HUES6 (cell line): Measurements from ENCODE around the gene SUSD6.
"Not testable (repeated sequence)": the region's sequence is repeated elsewhere in the genome, so short reads cannot be mapped to it uniquely, and the experiment has no call there.

ENCODE experiments used
- H3K27ac ChIP-seq: 2 replicates; pipeline ENCODE4 v1.7.0; 2013; ENCODE audit warnings: low read depth, mild to moderate bottlenecking, low read length, inconsistent platforms
- H3K27me3 ChIP-seq: 2 replicates; pipeline ENCODE4 v1.6.1; 2013; ENCODE audit warnings: low read length; ENCODE audit not compliant: control insufficient read depth, insufficient read depth
- H3K36me3 ChIP-seq: 2 replicates; pipeline ENCODE4 v1.6.1; 2013; ENCODE audit warnings: low read length; ENCODE audit not compliant: control insufficient read depth, insufficient read depth
- H3K4me1 ChIP-seq: 2 replicates; pipeline ENCODE4 v1.6.1; 2013; ENCODE audit warnings: low read length; ENCODE audit not compliant: control insufficient read depth, insufficient read depth
- H3K4me3 ChIP-seq: 2 replicates; pipeline ENCODE4 v1.5.1; 2013; ENCODE audit warnings: low read depth, low read length
- H3K9ac ChIP-seq: one replicate; pipeline ENCODE4 v1.6.1; 2013; ENCODE audit warnings: mild to moderate bottlenecking, low read length
- H3K9me3 ChIP-seq: 2 replicates; pipeline ENCODE4 v1.6.1; 2013; ENCODE audit warnings: low read depth, low read length; ENCODE audit not compliant: control insufficient read depth, insufficient read depth

The SUSD6 gene

DNA sequence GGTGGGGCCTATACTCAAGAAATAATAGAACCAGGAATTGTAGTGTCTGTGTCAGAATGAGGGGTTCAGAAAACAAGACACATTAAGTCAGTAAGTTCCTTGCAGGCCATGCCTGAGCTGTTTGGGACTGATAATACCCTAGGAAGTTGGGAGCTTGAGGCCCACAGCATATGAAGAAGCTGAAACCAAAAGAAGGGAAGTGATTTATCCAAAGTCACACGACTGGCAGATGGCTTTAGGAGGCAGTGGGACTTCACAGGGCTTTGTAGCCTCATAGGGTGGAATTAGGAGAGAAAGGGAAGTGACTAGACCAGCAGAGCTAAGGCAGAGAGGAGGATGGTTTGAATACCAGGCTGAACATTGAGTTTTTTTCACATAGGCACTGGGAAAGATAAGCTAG lies 99.0 kb downstream of the SUSD6 start:
- Histone ChIP-seq H3K4me1 (peaks cover 42% of the 10 kb centered on the region), H3K9ac (no peak overlapping the region), H3K36me3 (no peaks in the 10 kb centered on the region), H3K9me3 (no peaks in the 10 kb centered on the region), H3K4me3 (no peak overlapping the region), H3K27me3 (no peaks in the 10 kb centered on the region), H3K27ac (no peak overlapping the region)

DNA sequence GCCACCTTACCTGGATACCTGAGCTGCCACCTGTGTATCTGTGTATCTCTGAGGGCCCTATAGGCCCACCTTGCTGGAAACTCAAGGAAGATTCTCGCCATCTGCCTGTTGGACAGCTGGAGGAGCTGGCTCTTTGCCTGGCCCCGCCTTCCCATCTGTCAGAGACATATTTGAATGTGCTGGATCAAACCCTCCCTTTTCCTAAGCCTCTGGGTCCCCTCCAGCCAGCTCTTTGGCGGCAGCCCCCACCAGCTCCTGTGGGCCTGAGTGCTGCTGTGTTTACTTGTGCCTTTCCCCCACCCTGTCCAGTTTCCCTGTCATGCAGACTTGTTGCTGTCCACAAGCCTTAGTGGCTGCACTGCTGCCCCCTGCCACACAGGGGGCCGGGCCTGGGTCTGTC lies 99.7 kb downstream of the SUSD6 start:
- Histone ChIP-seq H3K9ac (no peak overlapping the region), H3K27ac (no peak overlapping the region), H3K27me3 (no peaks in the 10 kb centered on the region), H3K36me3 (no peaks in the 10 kb centered on the region), H3K9me3 (no peaks in the 10 kb centered on the region), H3K4me3 (no peak overlapping the region), H3K4me1 (peaks cover 42% of the 10 kb centered on the region)

DNA sequence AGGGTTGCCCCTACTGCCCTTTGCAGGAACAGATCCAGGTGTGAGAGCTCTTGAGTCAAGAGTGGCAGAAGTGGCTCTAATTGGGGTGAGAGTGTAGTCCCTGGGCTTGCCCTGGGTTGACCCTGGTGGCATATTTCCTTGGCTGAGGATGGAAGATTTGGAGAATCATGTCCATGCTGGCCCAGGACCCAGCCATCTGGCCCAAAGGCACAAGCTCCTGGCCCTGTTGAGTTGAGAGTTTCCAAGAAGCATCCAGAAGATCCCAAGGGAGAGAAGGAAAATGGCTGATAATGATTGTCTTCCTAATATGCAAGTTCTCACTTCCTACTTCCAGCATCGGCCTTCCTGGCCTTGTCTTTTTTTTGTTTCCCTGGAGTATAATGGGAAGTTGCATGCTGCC lies 100.1 kb downstream of the SUSD6 start:
- Histone ChIP-seq H3K4me1 (peaks cover 42% of the 10 kb centered on the region), H3K4me3 (no peak overlapping the region), H3K36me3 (no peaks in the 10 kb centered on the region), H3K27me3 (no peaks in the 10 kb centered on the region), H3K27ac (no peak overlapping the region), H3K9me3 (no peaks in the 10 kb centered on the region), H3K9ac (no peak overlapping the region)

DNA sequence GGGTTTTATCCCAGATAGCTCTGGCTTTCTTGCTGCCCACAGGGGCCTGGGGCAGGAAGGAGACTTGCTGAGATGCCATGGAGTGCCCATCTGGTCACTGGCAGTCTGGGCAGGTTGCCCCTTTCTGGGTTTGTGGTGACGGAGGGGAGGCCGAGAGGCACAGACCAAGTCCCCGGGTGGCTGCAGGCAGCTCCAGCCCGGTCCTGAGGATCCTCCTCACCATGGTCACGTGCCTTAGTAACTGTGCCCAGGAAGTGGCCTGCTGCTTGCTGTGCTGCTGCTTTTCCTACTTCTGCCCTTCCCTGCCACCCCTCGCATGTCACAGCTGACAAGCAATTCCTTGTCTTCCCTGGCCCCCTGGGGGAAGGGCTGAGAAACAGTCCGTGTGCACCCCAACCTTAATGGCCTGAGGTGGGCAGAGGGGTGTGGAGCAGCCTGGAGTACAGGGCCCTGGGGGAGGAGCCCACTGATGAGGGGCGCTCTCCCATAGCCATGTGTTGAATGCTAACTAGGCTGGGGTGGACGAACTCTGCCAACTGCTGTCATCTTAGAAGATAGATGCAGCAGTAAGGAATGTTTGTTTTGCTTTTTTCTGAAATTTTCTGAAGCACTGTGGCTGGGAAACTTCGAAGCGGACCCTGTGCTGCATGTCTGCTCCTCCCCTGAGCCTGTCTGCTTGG lies 100.6 kb downstream of the SUSD6 start:
- peak overlapping the region; percentile 32 for H3K9ac ChIP-seq
- H3K9me3 ChIP-seq = no peaks in the 10 kb centered on the region
- H3K4me1 ChIP-seq = peaks cover 42% of the 10 kb centered on the region
- H3K27me3 ChIP-seq = no peaks in the 10 kb centered on the region
- H3K4me3 ChIP-seq = no peak overlapping the region
- 0 out of 2 replicates have a peak overlapping the region, but pooled peaks have one; percentile 54 for H3K27ac ChIP-seq
- no peaks in the 10 kb centered on the region for H3K36me3 ChIP-seq

DNA sequence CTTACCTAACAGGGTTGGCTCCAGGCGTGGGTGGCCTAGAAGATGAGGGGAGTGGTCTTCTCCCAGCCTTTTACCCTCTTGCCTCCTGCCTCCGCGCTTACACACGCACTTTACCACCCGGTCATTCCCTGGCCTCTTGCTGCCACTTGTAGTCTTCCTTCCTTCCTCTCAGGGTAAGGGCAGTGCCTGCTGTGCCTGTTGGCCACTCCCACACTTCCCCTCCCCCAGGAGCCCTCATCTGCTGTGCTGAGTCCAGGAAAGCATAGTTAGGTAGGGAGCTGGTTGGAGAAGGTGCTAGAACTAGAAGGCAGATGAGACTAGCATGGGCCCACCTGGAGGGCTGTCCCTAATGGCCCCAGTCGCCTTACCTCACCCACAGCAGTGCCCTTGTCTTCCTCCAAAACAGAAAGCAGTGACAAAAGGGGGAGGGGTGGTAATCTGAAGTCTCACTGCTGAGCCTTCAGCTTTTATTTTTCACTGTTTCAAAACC lies 101.2 kb downstream of the SUSD6 start:
- H3K4me3 ChIP-seq = no peak overlapping the region

DNA sequence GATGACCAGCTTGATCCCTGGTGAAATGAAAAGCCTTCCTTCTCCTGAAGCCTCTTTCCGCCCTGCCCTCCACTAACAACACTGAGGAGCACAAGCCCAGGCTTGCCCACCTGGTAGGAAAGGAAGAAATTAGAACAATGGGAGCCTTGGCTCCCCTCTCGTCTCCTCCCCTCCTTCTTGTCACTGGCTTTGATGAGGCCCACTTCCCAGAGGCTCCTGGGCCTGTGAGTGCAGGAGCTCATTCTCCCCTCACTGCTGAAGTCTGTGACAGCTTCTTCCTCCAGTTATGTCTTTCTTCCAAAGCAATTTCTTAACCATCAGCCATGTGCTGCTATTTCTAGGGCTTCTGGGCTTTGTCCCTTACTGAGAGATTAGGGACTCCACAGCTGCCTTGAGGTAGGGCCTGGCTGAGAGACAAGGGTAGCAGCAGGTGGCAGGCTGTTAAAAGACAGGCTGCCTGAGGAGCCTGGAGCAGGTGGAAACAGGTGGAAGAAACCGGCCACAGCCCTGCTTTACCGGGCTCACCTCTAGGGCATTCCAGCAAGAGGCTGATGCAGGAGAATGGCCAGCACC lies 101.9 kb downstream of the SUSD6 start:
- no peak overlapping the region for H3K4me3 ChIP-seq
- H3K27me3 ChIP-seq = no peaks in the 10 kb centered on the region
- H3K9me3 ChIP-seq = no peaks in the 10 kb centered on the region
- peaks cover 42% of the 10 kb centered on the region for H3K4me1 ChIP-seq
- H3K9ac ChIP-seq = peak overlapping the region; percentile 32
- no peaks in the 10 kb centered on the region for H3K36me3 ChIP-seq
- H3K27ac ChIP-seq = peak overlapping the region; percentile 54; the same call in 1 of the 2 replicates

More for the DNA sequence above, 101.2 kb downstream of the SUSD6 start:
- Histone ChIP-seq H3K27me3 (no peaks in the 10 kb centered on the region), H3K36me3 (no peaks in the 10 kb centered on the region), H3K4me1 (peaks cover 42% of the 10 kb centered on the region), H3K9me3 (no peaks in the 10 kb centered on the region), H3K27ac (0 out of 2 replicates have a peak overlapping the region, but pooled peaks have one; percentile 54), H3K9ac (peak overlapping the region; percentile 32)

DNA sequence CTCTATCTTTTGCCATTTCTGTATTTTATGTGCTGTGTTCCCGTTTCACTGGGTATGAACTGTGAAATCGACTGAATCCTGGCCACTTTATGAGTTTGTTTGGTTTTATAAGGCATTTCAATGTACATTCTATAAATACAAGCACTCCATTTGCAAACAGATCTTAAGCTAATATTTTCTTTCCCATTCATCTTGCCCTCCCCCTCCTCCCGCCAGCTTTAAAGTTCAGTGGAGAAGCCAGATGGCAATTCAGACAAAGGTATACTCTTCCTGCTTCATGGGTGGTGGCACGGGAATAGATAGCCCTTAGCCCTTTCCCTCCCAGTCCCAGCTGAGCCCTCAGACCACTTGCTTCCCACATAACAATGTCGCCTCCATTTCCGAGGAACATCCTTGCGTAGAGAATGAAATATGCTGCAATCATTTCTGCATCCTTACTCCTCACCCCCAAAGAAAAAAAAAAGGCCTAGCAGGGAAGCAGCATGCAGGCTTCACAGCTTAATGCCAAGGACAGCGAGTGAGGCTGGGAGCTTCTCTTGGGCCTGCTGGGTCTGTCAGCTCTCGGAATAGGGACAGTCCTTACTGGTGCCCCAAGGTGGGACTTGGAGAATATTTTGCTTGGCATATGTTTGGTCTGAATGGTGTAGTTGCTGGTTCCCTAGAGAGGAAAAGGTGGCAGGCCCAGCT lies 102.7 kb downstream of the SUSD6 start:
- H3K9me3 ChIP-seq = no peaks in the 10 kb centered on the region
- no peak overlapping the region for H3K9ac ChIP-seq
- H3K27me3 ChIP-seq = no peaks in the 10 kb centered on the region
- H3K27ac ChIP-seq = no peak overlapping the region
- H3K4me1 ChIP-seq = peaks cover 36% of the 10 kb centered on the region
- H3K4me3 ChIP-seq = no peak overlapping the region
- no peaks in the 10 kb centered on the region for H3K36me3 ChIP-seq

DNA sequence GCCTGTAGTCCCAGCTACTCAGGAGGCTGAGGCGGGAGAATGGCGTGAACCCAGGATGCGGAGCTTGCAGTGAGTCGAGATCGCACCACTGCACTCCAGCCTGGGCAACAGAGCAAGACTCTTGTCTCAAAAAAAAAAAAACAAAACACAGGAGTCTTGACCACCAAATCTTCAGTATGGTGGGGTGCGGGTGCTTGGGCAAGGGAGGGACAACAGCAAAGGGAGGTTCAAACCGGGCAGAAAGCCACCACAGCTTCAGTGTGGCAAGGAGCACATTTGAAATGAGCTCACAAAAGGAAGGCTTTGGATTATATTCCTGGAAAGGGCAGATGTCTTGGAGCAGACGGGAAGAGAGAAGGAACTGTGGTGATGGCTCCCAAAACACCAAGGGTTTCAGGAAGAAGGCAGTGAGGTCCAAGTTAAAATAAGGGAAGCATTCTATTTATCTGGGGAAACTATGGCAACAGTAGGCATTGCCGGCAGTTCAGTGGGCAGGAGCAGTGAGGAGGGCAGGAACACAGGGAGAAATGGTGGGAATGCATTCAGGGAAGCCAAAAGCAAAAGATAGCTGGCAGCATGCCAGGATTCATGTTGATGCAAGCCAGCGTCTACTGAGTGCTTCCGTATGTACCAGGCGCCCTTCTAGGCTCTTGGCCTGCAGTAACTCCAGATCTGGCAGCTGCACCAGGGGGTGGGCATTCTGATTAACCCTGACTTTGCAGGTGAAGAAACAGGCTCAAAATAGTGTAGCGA lies 104.5 kb downstream of the SUSD6 start:
- Histone ChIP-seq H3K9me3 (no peaks in the 10 kb centered on the region), H3K4me1 (peaks cover 38% of the 10 kb centered on the region), H3K9ac (no peak overlapping the region), H3K27me3 (no peaks in the 10 kb centered on the region), H3K4me3 (no peak overlapping the region), H3K36me3 (no peaks in the 10 kb centered on the region), H3K27ac (no peak overlapping the region)

DNA sequence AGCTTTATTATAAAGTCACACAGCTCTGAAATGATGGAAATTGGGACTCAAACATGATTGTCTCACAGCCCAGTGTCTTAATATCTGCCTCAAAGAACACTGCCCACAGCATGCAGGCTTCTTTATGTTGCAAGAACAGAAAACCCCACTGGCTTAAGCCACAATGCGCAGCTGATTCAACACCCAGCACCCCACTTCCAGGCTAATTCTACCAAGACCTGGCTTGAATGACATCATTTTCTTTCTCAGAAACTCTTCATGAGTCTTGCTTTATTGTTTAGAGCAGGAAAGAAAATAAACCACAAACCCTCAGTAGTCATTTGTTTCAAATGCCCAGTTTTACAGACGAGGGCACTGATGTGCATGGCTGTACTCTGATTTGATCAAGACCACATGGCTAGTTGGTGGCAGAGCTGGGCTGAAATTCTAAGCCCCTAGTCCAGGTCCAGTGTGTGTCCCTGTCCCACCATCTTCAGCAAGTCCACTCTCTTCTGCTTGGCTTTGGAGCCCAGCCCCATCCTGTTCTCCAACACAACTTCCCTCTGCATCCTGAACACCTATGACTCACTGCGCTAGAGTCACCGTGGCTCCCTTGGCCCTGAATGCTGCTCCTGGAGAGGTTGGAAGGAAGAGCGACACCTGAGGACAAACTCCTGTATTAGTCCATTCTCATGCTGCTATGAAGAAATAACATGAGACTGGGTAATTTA lies 105.2 kb downstream of the SUSD6 start:
- Histone ChIP-seq H3K9me3 (no peaks in the 10 kb centered on the region), H3K4me1 (peaks cover 37% of the 10 kb centered on the region), H3K36me3 (no peaks in the 10 kb centered on the region), H3K27ac (no peak overlapping the region), H3K4me3 (no peak overlapping the region), H3K9ac (no peak overlapping the region), H3K27me3 (no peaks in the 10 kb centered on the region)

DNA sequence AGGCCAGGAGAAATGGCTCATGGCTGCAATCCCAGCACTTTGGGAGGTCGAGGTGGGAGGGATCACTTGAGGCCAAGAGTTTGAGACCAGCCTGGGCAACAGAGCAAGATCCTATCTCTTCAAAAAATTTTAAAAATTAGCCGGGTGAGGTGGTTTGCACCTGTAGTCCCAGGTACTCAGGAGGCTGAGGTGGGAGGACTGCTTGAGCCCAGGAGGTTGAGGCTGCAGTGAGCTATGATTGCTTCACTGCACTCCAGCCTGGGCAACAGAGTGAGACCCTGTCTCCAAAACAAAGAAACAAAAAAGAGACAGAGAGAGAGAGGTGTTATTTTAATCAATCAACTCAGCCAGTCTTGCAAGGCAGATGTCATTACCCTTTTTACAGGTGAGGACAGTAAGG lies 107.2 kb downstream of the SUSD6 start:
- H3K4me3 ChIP-seq, H3K27me3 ChIP-seq, H3K27ac ChIP-seq, H3K36me3 ChIP-seq, H3K9me3 ChIP-seq, H3K9ac ChIP-seq: not testable (repeated sequence)
- peaks cover 17% of the 10 kb centered on the region for H3K4me1 ChIP-seq
